HG03378 (cell line): ENCODE measurements around the gene ESF1.
"Not testable (repeated sequence)": the region's sequence is repeated elsewhere in the genome, so short reads cannot be mapped to it uniquely, and the experiment has no call there.

Experiments
- ATAC-seq: cut with Tn5 transposase; IDR thresholded peaks from one replicate; pipeline ENCODE4 v1.9.1; 2021; ENCODE audit warnings: mild to moderate bottlenecking, moderate library complexity; ENCODE audit not compliant: unreplicated experiment

ESF1 gene

GRCh38 chr20:13788167-13788834, 3.6 kb upstream of the ESF1 start:
- ATAC-seq: peak; percentile 39

GRCh38 chr20:13786143-13786828, 1.6 kb upstream of the ESF1 start:
- ATAC-seq: no peak

- peak; percentile 1 for ATAC-seq
These were observed 337 bp downstream of the ESF1 start for GRCh38 chr20:13784271-13784892.

GRCh38 chr20:13783528-13783927, 1.2 kb downstream of the ESF1 start:
- no peak for ATAC-seq

- ATAC-seq: peak; percentile 52
These were observed 5.9 kb downstream of the ESF1 start for GRCh38 chr20:13778827-13779226.

- ATAC-seq: no peak
These were observed 7.5 kb downstream of the ESF1 start for GRCh38 chr20:13777171-13777601.

- no peak for ATAC-seq
These were observed 8.9 kb downstream of the ESF1 start for GRCh38 chr20:13775867-13776266.

GRCh38 chr20:13772529-13772928, 12.2 kb downstream of the ESF1 start:
- ATAC-seq: no peak

- ATAC-seq: peak; percentile 63
These were observed 12.8 kb downstream of the ESF1 start for GRCh38 chr20:13771853-13772453.

- ATAC-seq: no peak
These were observed 14.6 kb downstream of the ESF1 start for GRCh38 chr20:13770141-13770540.

- no peak for ATAC-seq
These were observed 18.8 kb downstream of the ESF1 start for GRCh38 chr20:13765868-13766416.

GRCh38 chr20:13765299-13765698, 19.4 kb downstream of the ESF1 start:
- no peak for ATAC-seq

- not testable (repeated sequence) for ATAC-seq
These were observed 24.2 kb downstream of the ESF1 start for GRCh38 chr20:13760451-13760946.

- peak; percentile 49 for ATAC-seq
These were observed 25.8 kb downstream of the ESF1 start for GRCh38 chr20:13758884-13759283.

- no peak for ATAC-seq
These were observed 28.2 kb downstream of the ESF1 start for GRCh38 chr20:13756551-13756950.

GRCh38 chr20:13755809-13756208, 28.9 kb downstream of the ESF1 start:
- no peak for ATAC-seq

GRCh38 chr20:13753436-13754036, 31.2 kb downstream of the ESF1 start:
- ATAC-seq: no peak

GRCh38 chr20:13749811-13750210, 34.9 kb downstream of the ESF1 start:
- no peak for ATAC-seq

- no peak for ATAC-seq
These were observed 38.9 kb downstream of the ESF1 start for GRCh38 chr20:13745784-13746183.

GRCh38 chr20:13744352-13744751, 40.4 kb downstream of the ESF1 start:
- ATAC-seq: no peak

GRCh38 chr20:13741879-13742278, 42.8 kb downstream of the ESF1 start:
- no peak for ATAC-seq
